OCI-LY7 (cell line): ENCODE results near the gene ZSWIM8. TPM values are rescaled to one million over a fixed set of nuclear protein-coding genes. Genes with fewer than 3 reads are reported as not detected.

Experiments
- BruUV-seq: library from RNA; stranded (reverse); fragments of 400-500 nt; replicated peaks from 2 replicates; lab custom pipeline; 2021; lab: Mats Ljungman, UMichigan
- CTCF ChIA-PET: fragments of 300-600 bp; sonication (Branson Sonifier 250); formaldehyde crosslinking; loops from one replicate; lab custom pipeline; 2022; ENCODE audit warnings: antibody characterized with exemption; ENCODE audit not compliant: unreplicated experiment; lab: Charles Lee
- POLR2A ChIA-PET: fragments of 300-600 bp; sonication (Branson Sonifier 250); formaldehyde crosslinking; loops from one replicate; lab custom pipeline; 2022; ENCODE audit warnings: antibody characterized with exemption; lab: Charles Lee
- DNase-seq: peaks from one replicate; pipeline ENCODE4 v3.0.0-alpha.2; 2015; ENCODE audit warnings: low spot score
- H2AFZ ChIP-seq: fragments of 200-600 bp; sonication (generic), shearing (Covaris generic); 2 replicates; pipeline ENCODE4 v1.6.1; 2014; ENCODE audit warnings: mild to moderate bottlenecking, antibody characterized with exemption, low read length, moderate library complexity
- H3K27ac ChIP-seq: fragments of 200-600 bp; sonication (generic); 2 replicates; pipeline ENCODE4 v1.5.1; 2014; ENCODE audit warnings: mixed run types, low read depth, mild to moderate bottlenecking, moderate library complexity, low read length, inconsistent platforms; ENCODE audit not compliant: poor library complexity, severe bottlenecking
- H3K36me3 ChIP-seq: fragments of 200-600 bp; sonication (generic); 2 replicates; pipeline ENCODE4 v1.6.1; 2014; ENCODE audit warnings: mild to moderate bottlenecking, antibody characterized with exemption, low read length, moderate library complexity, mixed read lengths; ENCODE audit not compliant: insufficient read depth
- H3K4me1 ChIP-seq: fragments of 200-600 bp; sonication (generic); 2 replicates; pipeline ENCODE4 v1.5.1; 2014; ENCODE audit warnings: mild to moderate bottlenecking, low read length; ENCODE audit not compliant: insufficient read depth, poor library complexity, severe bottlenecking
- H3K4me2 ChIP-seq: fragments of 200-600 bp; sonication (generic); 2 replicates; pipeline ENCODE4 v1.6.1; 2014; ENCODE audit warnings: mild to moderate bottlenecking, low read length
- H3K4me3 ChIP-seq: fragments of 200-600 bp; sonication (generic); 2 replicates; pipeline ENCODE4 v1.5.1; 2014; ENCODE audit warnings: mild to moderate bottlenecking, low read depth, low read length; ENCODE audit not compliant: poor library complexity, severe bottlenecking
- H3K79me2 ChIP-seq: fragments of 200-600 bp; sonication (generic); 2 replicates; pipeline ENCODE4 v1.6.1; 2016; ENCODE audit warnings: low read depth, mild to moderate bottlenecking, low read length, moderate library complexity, mixed read lengths; ENCODE audit not compliant: insufficient read depth
- H3K9me2 ChIP-seq: fragments of 200-600 bp; sonication (generic); 2 replicates; pipeline ENCODE4 v1.6.1; 2016; ENCODE audit warnings: mild to moderate bottlenecking, low read length, mixed read lengths; ENCODE audit not compliant: insufficient read depth
- H3K9me3 ChIP-seq: fragments of 200-600 bp; sonication (generic); 2 replicates; pipeline ENCODE4 v1.6.1; 2014; ENCODE audit warnings: mild to moderate bottlenecking, mixed run types, low read length, mixed read lengths
- H4K20me1 ChIP-seq: fragments of 200-600 bp; sonication (generic); 2 replicates; pipeline ENCODE4 v1.6.1; 2014; ENCODE audit warnings: mild to moderate bottlenecking, antibody characterized with exemption, low read length, moderate library complexity, mixed read lengths; ENCODE audit not compliant: insufficient read depth
- CTCF ChIP-seq: fragments of 200-600 bp; sonication (generic); conservative IDR thresholded peaks from 2 replicates; pipeline ENCODE4 v1.5.1; 2014; ENCODE audit warnings: mild to moderate bottlenecking, antibody characterized with exemption, low read length, moderate library complexity, mixed read lengths
- EZH2phosphoT487 ChIP-seq: fragments of 200-600 bp; sonication (generic); IDR thresholded peaks from 2 replicates; pipeline ENCODE4 v1.6.1; 2018; ENCODE audit warnings: low read depth, borderline replicate concordance, mild to moderate bottlenecking, mixed run types, antibody characterized with exemption, low read length, moderate library complexity, mixed read lengths
- intact Hi-C: fragments of 100-400 bp; cut with micrococcal nuclease; formaldehyde crosslinking; loops from one replicate; pipeline ENCODE4 v1.10.0; 2022; ENCODE audit not compliant: unreplicated experiment
- total RNA-seq, 2 experiments: library from RNA; depleted of rRNA in 1 of 2; stranded (reverse); fragments of >200 nt in 1 of 2; shearing (Covaris generic) in 1 of 2; gene quantifications; 2 replicates each; pipeline ENCODE4 v1.2.3, GENCODE V29; 2014 to 2022

ZSWIM8 gene
- total RNA-seq, 2 experiments from 2014 or later, result 22.0 to 52.6 TPM

- H3K79me2 ChIP-seq, result no peaks in the 10 kb centered on the region
- TF ChIP-seq EZH2phosphoT487, result no peak
- TF ChIP-seq CTCF, result no peak
- no peak for DNase-seq
- no peaks in the 10 kb centered on the region for H4K20me1 ChIP-seq
- H3K4me2 ChIP-seq, result no peak overlapping the region
- BruUV-seq, result no TSS peak
- H3K4me3 ChIP-seq, result no peak overlapping the region
- no peaks in the 10 kb centered on the region for H3K9me3 ChIP-seq
- H3K9me2 ChIP-seq, result no peaks in the 10 kb centered on the region
- H3K36me3 ChIP-seq, result peaks cover 21% of the 10 kb centered on the region; the same call in 1 of the 2 replicates
- intact Hi-C loops, result no loop called here
- H3K4me1 ChIP-seq, result no peaks in the 10 kb centered on the region
- H2AFZ ChIP-seq, result no peak overlapping the region
- ChIA-PET CTCF (no interaction called here), POLR2A (interaction anchor here (0.5 kb wide), 1 partner anchor 201 kb away, joined by 3 read pairs; no protein-coding TSS in a partner anchor)
- H3K27ac ChIP-seq, result no peak overlapping the region
Observed at GRCh38 chr10:73838827-73839226, 53.4 kb downstream of the ZSWIM8 start.

GRCh38 chr10:73839276-73839966 lies 54.0 kb downstream of the ZSWIM8 start:
- no peak for DNase-seq
- Histone ChIP-seq H3K4me1 (no peaks in the 10 kb centered on the region), H3K4me2 (no peak overlapping the region), H3K9me3 (no peaks in the 10 kb centered on the region), H4K20me1 (no peaks in the 10 kb centered on the region), H3K79me2 (no peaks in the 10 kb centered on the region), H2AFZ (no peak overlapping the region), H3K36me3 (peaks cover 21% of the 10 kb centered on the region; the same call in 1 of the 2 replicates), H3K27ac (no peak overlapping the region), H3K4me3 (no peak overlapping the region), H3K9me2 (no peaks in the 10 kb centered on the region)
- intact Hi-C loops, result no loop called here
- no TSS peak for BruUV-seq
- ChIA-PET POLR2A (interaction anchor here (0.5 kb wide), 1 partner anchor 200 kb away, joined by 3 read pairs; no protein-coding TSS in a partner anchor), CTCF (no interaction called here)
- TF ChIP-seq EZH2phosphoT487 (no peak), CTCF (no peak)

GRCh38 chr10:73840056-73840402 lies 54.6 kb downstream of the ZSWIM8 start:
- no TSS peak for BruUV-seq
- CTCF ChIA-PET, result no interaction called here
- POLR2A ChIA-PET, result interaction anchor here (0.6 kb wide), 1 partner anchor 168 kb away, joined by 4 read pairs; no protein-coding TSS in a partner anchor
- no peaks in the 10 kb centered on the region for H4K20me1 ChIP-seq
- no peaks in the 10 kb centered on the region for H3K9me2 ChIP-seq
- intact Hi-C loops, result loop anchor here (5.0 kb wide), 1 partner anchor 117 kb away; no protein-coding TSS in a partner anchor
- H3K4me1 ChIP-seq, result no peaks in the 10 kb centered on the region
- no peak overlapping the region for H2AFZ ChIP-seq
- H3K9me3 ChIP-seq, result no peaks in the 10 kb centered on the region
- no peak overlapping the region for H3K4me2 ChIP-seq
- no peak overlapping the region for H3K27ac ChIP-seq
- no peak overlapping the region for H3K4me3 ChIP-seq
- H3K79me2 ChIP-seq, result no peaks in the 10 kb centered on the region
- TF ChIP-seq CTCF (no peak), EZH2phosphoT487 (no peak)
- peaks cover 21% of the 10 kb centered on the region; the same call in 1 of the 2 replicates for H3K36me3 ChIP-seq
- no peak for DNase-seq
